ENCODE data around the gene PARD3.

DNA sequence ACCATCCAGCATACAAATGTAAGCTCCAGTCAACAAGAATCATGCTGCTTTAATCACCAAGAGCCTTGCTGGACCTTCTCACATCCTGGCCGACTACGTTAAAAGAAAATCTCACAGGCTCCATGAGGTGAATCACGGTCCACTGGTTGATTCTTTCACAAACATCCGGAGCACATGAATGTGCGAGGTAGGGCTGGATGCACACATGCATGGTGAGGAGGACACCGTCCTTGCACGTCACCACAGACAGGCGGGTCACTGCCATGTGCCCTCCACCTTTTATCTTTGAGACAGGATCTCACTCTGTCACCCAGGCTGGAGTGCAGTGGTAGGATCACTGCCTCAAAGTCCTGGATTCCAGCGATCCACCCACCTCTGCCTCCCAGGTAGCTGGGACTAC, 265.1 kb downstream of the PARD3 start:
- no peak for TF ChIP-seq CTCF (conservative IDR thresholded peaks at IDR 0.05; ENCODE audit: low read length)
- TF ChIP-seq EZH2phosphoT487 (IDR thresholded peaks at IDR 0.05; ENCODE audit: borderline replicate concordance) = no peak

Measured in Loucy (cell line).